Measurements from ENCODE around the gene BRIX1. TPM values are rescaled to one million over a fixed set of nuclear protein-coding genes. Genes with fewer than 3 reads are reported as not detected.
A peak's percentile ranks its signal among the peaks of the same experiment; 100 is the strongest.

Gene BRIX1
- total RNA-seq, 1 experiment from 2014 or later = 77.0 TPM

- Histone ChIP-seq H3K27ac (ENCODE audit: insufficient read length, low read depth, low read length) (no peak overlapping the region), H3K79me1 (ENCODE audit: insufficient read depth, low read depth, low read length, poor library complexity, severe bottlenecking) (no peaks in the 10 kb centered on the region), H3K4me2 (ENCODE audit: insufficient read depth, insufficient read length, low read length) (no peak overlapping the region), H3K23ac (ENCODE audit: insufficient read length, low read depth, low read length) (no peak overlapping the region), H3K56ac (ENCODE audit: insufficient read length, low read depth, low read length) (no peak overlapping the region), H4K91ac (ENCODE audit: insufficient read length, low read depth, low read length) (no peak overlapping the region), H3K9ac (ENCODE audit: extremely low read depth, insufficient read length, low read length) (no peak overlapping the region), H2AK5ac (ENCODE audit: insufficient read length, low read length) (no peak overlapping the region), H3K4me1 (ENCODE audit: insufficient read depth, low read length) (no peaks in the 10 kb centered on the region), H3K18ac (ENCODE audit: insufficient read length, low read depth, low read length) (no peak overlapping the region), H3K23me2 (ENCODE audit: insufficient read length, low read depth, low read length, poor library complexity, severe bottlenecking) (no peaks in the 10 kb centered on the region), H4K20me1 (ENCODE audit: control insufficient read depth, insufficient read depth, insufficient read length) (no peaks in the 10 kb centered on the region), H4K5ac (ENCODE audit: insufficient read length, low read depth, low read length) (no peak overlapping the region), H2AFZ (ENCODE audit: low read length) (no peak overlapping the region), H3K9me3 (ENCODE audit: control insufficient read depth, low read depth, low read length) (no peaks in the 10 kb centered on the region), H2BK120ac (ENCODE audit: low read depth, low read length, poor library complexity, severe bottlenecking) (no peak overlapping the region), H3K27me3 (ENCODE audit: insufficient read depth, low read length) (no peaks in the 10 kb centered on the region), H2BK20ac (ENCODE audit: low read depth, low read length, poor library complexity, severe bottlenecking) (no peak overlapping the region), H3K14ac (ENCODE audit: insufficient read depth, low read length) (no peak overlapping the region), H3K4ac (ENCODE audit: low read depth, low read length) (no peak overlapping the region), H4K8ac (replicated peaks; ENCODE audit: insufficient read length, low read depth, low read length) (no peak overlapping the region), H2BK15ac (ENCODE audit: low read depth, low read length) (no peak overlapping the region), H3T11ph (ENCODE audit: low read length) (no peak overlapping the region), H2BK5ac (ENCODE audit: insufficient read length, low read length) (no peak overlapping the region), H3K79me2 (ENCODE audit: insufficient read depth, low read length) (no peaks in the 10 kb centered on the region), H2BK12ac (ENCODE audit: insufficient read length, low read depth, low read length) (no peak overlapping the region)
- Mint-ChIP-seq H3K4me1 (no peaks in the 10 kb centered on the region), H3K9me3 (no peaks in the 10 kb centered on the region), H3K4me3 (no peak overlapping the region), H3K27ac (no peak overlapping the region), H3K36me3 (ENCODE audit: insufficient read depth in 1 of 3, low read depth in 3 of 3) (peaks cover 20 to 52% (median 43%) of the 10 kb centered on the region in 3 experiments; a peak in 6 of 7 replicates), H3K27me3 (ENCODE audit: low read depth) (no peaks in the 10 kb centered on the region)
- TF ChIP-seq CTCF (conservative IDR thresholded peaks at IDR 0.05) = peak; percentile 69
- no peak for DNase-seq
- no CpG with 5 or more reads among the region's 2 CpGs for WGBS (ENCODE audit: extremely low coverage, insufficient read length, low lambda C conversion rate)
Observed at GRCh38 chr5:34905564-34905963, 9.9 kb upstream of the BRIX1 start.
